HepG2 (cell line): ENCODE data around the gene KRT15. TPM values are rescaled to one million over a fixed set of nuclear protein-coding genes. Genes with fewer than 3 reads are reported as not detected.

Source experiments
- ATAC-seq: fragments of 200-7000 bp; cut with Tn5 transposase; 3 replicates; pipeline ENCODE4 v1.9.1; 2020; ENCODE audit warnings: mild to moderate bottlenecking, moderate library complexity
- BruUV-seq: library from RNA; stranded (reverse); fragments of 400-500 nt; replicated peaks from 2 replicates; lab custom pipeline; 2021; lab: Mats Ljungman, UMichigan
- CTCF ChIA-PET: fragments of 300-600 bp; formaldehyde crosslinking; extraction: SDS; loops from one replicate; lab custom pipeline; 2021; ENCODE audit warnings: low total read pairs, inconsistent platforms, low intra/inter-chr PET ratio; lab: Yijun Ruan, JAX
- POLR2A ChIA-PET: fragments of 350-600 bp; sonication (Branson Sonifier 250); formaldehyde crosslinking; loops from one replicate; lab custom pipeline; 2020; ENCODE audit warnings: antibody characterized with exemption, inconsistent platforms; lab: Yijun Ruan, JAX
- DNase-seq: peaks from one replicate; pipeline ENCODE4 v3.0.0-alpha.2; 2015; ENCODE audit warnings: low spot score
- FAIRE-seq: peaks from 3 replicates; lab custom pipeline; 2011; peaks lifted over from hg19 to GRCh38; lab: Jason Lieb, UNC
- H2AFZ ChIP-seq: one replicate; pipeline ENCODE4 v1.6.1; 2011; ENCODE audit warnings: low read length, inconsistent platforms
- H3K27ac ChIP-seq: fragments of 300-600 bp; 3 replicates; pipeline ENCODE4 v1.8.0; 2011; ENCODE audit warnings: mixed run types, mild to moderate bottlenecking, mixed read lengths, low read length, inconsistent platforms; ENCODE audit not compliant: insufficient read depth; ENCODE audit errors: extremely low read length
- H3K27me3 ChIP-seq, 2 experiments: fragments of 200-600 bp in 1 of 2; 2 replicates in 1 of 2; 3 replicates in 1 of 2; pipeline versions ENCODE4 v1.6.0 to v1.8.0; 2011; ENCODE audit warnings: low read length in 2 of 2, mild to moderate bottlenecking in 2 of 2, moderate library complexity in 2 of 2, inconsistent platforms in 1 of 2; ENCODE audit not compliant: insufficient read depth in 2 of 2, control insufficient read depth in 1 of 2
- H3K36me3 ChIP-seq, 2 experiments: fragments of 200-600 bp in 1 of 2; replicated peaks in 1 of 2; 2 replicates in 1 of 2; 3 replicates in 1 of 2; pipeline versions ENCODE4 v1.5.1 to v1.8.0; 2011; ENCODE audit warnings: low read length in 2 of 2, inconsistent platforms in 1 of 2; ENCODE audit not compliant: insufficient read depth in 2 of 2, control insufficient read depth in 1 of 2
- H3K4me1 ChIP-seq: 2 replicates; pipeline ENCODE4 v1.5.1; 2012; ENCODE audit warnings: low read length, inconsistent platforms; ENCODE audit not compliant: insufficient read depth
- H3K4me2 ChIP-seq: 2 replicates; pipeline ENCODE4 v1.6.0; 2011; ENCODE audit warnings: low read depth, low read length, inconsistent platforms
- H3K4me3 ChIP-seq, 3 experiments: fragments of 200-600 bp in 1 of 3; sonication (generic), shearing (Covaris generic) in 1 of 3; replicated peaks in 1 of 3; 2 replicates each; pipeline ENCODE4 v1.5.1; 2011 to 2016; ENCODE audit warnings: low read length in 3 of 3, inconsistent platforms in 2 of 3, low read depth in 2 of 3, mild to moderate bottlenecking in 2 of 3, control low read depth in 1 of 3, mixed read lengths in 1 of 3; ENCODE audit not compliant: insufficient read depth in 1 of 3
- H3K79me2 ChIP-seq: one replicate; pipeline ENCODE4 v1.6.1; 2011; ENCODE audit warnings: low read length, inconsistent platforms; ENCODE audit not compliant: insufficient read depth
- H3K9ac ChIP-seq: 2 replicates; pipeline ENCODE4 v1.6.0; 2011; ENCODE audit warnings: mild to moderate bottlenecking, low read depth, low read length, inconsistent platforms; ENCODE audit not compliant: insufficient read depth
- H3K9me3 ChIP-seq: 2 replicates; pipeline ENCODE4 v1.5.1; 2012; ENCODE audit warnings: mild to moderate bottlenecking, low read length
- H4K20me1 ChIP-seq: 2 replicates; pipeline ENCODE4 v1.6.0; 2011; ENCODE audit warnings: inconsistent platforms, mild to moderate bottlenecking, low read length, moderate library complexity; ENCODE audit not compliant: insufficient read depth
- CHCHD3 ChIP-seq: sonication (generic); formaldehyde crosslinking; IDR thresholded peaks from 2 replicates; pipeline ENCODE4 v1.8.0; 2022; ENCODE audit warnings: mild to moderate bottlenecking, missing genetic modification reagents, moderate library complexity
- FOSL2 ChIP-seq: sonication (generic); formaldehyde crosslinking; IDR thresholded peaks from 2 replicates; pipeline ENCODE4 v1.4.0; 2020; ENCODE audit warnings: missing genetic modification reagents
- HNRNPL ChIP-seq: fragments of 200-400 bp; formaldehyde crosslinking; IDR thresholded peaks from 2 replicates; pipeline ENCODE4 v1.6.1; 2017; ENCODE audit warnings: mild to moderate bottlenecking, low read depth, low read length
- MXD1 ChIP-seq: sonication (generic); formaldehyde crosslinking; IDR thresholded peaks from 2 replicates; pipeline ENCODE4 v1.4.0; 2020; ENCODE audit warnings: mild to moderate bottlenecking, missing genetic modification reagents
- NFAT5 ChIP-seq: sonication (generic); formaldehyde crosslinking; IDR thresholded peaks from 2 replicates; pipeline ENCODE4 v1.4.0; 2020; ENCODE audit warnings: missing genetic modification reagents
- POGZ ChIP-seq: sonication (generic); formaldehyde crosslinking; IDR thresholded peaks from 2 replicates; pipeline ENCODE4 v1.4.0; 2020; ENCODE audit warnings: mild to moderate bottlenecking, missing genetic modification reagents
- SALL2 ChIP-seq: sonication (generic); formaldehyde crosslinking; IDR thresholded peaks from 2 replicates; pipeline ENCODE4 v1.8.1; 2023; ENCODE audit warnings: mild to moderate bottlenecking, missing genetic modification reagents, inconsistent platforms
- TAF1 ChIP-seq: sonication (generic); formaldehyde crosslinking; IDR thresholded peaks from 2 replicates; pipeline ENCODE4 v1.4.0; 2020; ENCODE audit warnings: missing genetic modification reagents
- ZFP37 ChIP-seq: sonication (generic); formaldehyde crosslinking; IDR thresholded peaks from 2 replicates; pipeline ENCODE4 v1.4.0; 2020; ENCODE audit warnings: missing genetic modification reagents, borderline replicate concordance
- ZFP82 ChIP-seq: sonication (generic); formaldehyde crosslinking; IDR thresholded peaks from 2 replicates; pipeline ENCODE4 v1.5.1; 2020; ENCODE audit warnings: mild to moderate bottlenecking, missing genetic modification reagents, borderline replicate concordance
- ZMYM3 ChIP-seq: sonication (generic); formaldehyde crosslinking; IDR thresholded peaks from 2 replicates; pipeline ENCODE4 v1.5.1; 2020; ENCODE audit warnings: mild to moderate bottlenecking, missing genetic modification reagents
- ZNF569 ChIP-seq: sonication (generic); formaldehyde crosslinking; IDR thresholded peaks from 2 replicates; pipeline ENCODE4 v1.5.0; 2020; ENCODE audit warnings: mild to moderate bottlenecking, missing genetic modification reagents, moderate library complexity, borderline replicate concordance
- ZNF629 ChIP-seq: sonication (generic); formaldehyde crosslinking; conservative IDR thresholded peaks from 2 replicates; pipeline ENCODE4 v1.5.0; 2020; ENCODE audit warnings: missing genetic modification reagents
- WGBS: methylation state at CpG from one replicate; pipeline ENCODE4 v1.1.6; 2017; ENCODE audit warnings: low lambda C conversion rate; 5-methylcytosine and 5-hydroxymethylcytosine counted together
- in situ Hi-C: cut with HindIII; loops from 2 replicates; pipeline ENCODE4 v1.10.0; 2017; ENCODE audit warnings: low pct_unique_long_range_greater_than_20kb; ENCODE audit not compliant: extremely low pct_ligation_motif_present
- intact Hi-C: fragments of 100-400 bp; cut with micrococcal nuclease; formaldehyde crosslinking; loops from one replicate; pipeline ENCODE4 v1.10.0; 2022; ENCODE audit not compliant: unreplicated experiment
- polyA plus RNA-seq, 8 experiments: library from polyadenylated mRNA; depleted of rRNA in 3 of 8; stranded (reverse) in 7 of 8; unstranded in 1 of 8; fragments of >200 nt; fragmentation: Illumina TruSeq in 4 of 8; extraction: Trizol in 4 of 8; gene quantifications; 2 replicates each; pipeline versions ENCODE4 v1.2.1 to v1.2.3, GENCODE V29; 2011 to 2016; ENCODE audit warnings: low read depth in 4 of 8, missing spikeins in 1 of 8, mixed read lengths in 1 of 8; ENCODE audit not compliant: insufficient read depth in 1 of 8
- total RNA-seq, 5 experiments: library from RNA; depleted of rRNA; stranded (reverse); fragments of >200 nt; fragmentation: Illumina TruSeq; extraction: Trizol; gene quantifications; 2 replicates each; pipeline ENCODE4 v1.2.3, GENCODE V29; 2016; ENCODE audit warnings: low read depth in 1 of 5

The KRT15 gene
- total and polyA plus RNA-seq, 2 of the 13 experiments (the other 11 are each of a cell fraction or from before 2014, with no cell fraction given): 0.46 to 0.63 TPM

- TF ChIP-seq SALL2 (CRISPR knock-in tag): peak; percentile 49; the same call in 1 of the 2 replicates
Observed at GRCh38 chr17:41548844-41549595, 30.3 kb upstream of the KRT15 start (continued).

GRCh38 chr17:41547921-41548843 is 29.5 kb upstream of the KRT15 start:
- Histone ChIP-seq H3K79me2 (no peaks in the 10 kb centered on the region), H3K27me3 (peaks cover 4 to 23% of the 10 kb centered on the region in 2 experiments; a peak in 4 of 5 replicates), H4K20me1 (no peaks in the 10 kb centered on the region), H3K27ac (no peak overlapping the region), H2AFZ (peak overlapping the region; percentile 49), H3K4me3 (peak overlapping the region in 2 of 3 experiments; percentile 18 to 67; a peak in 2 of 6 replicates), H3K4me1 (peaks cover 48% of the 10 kb centered on the region), H3K9ac (no peak overlapping the region), H3K36me3 (no peaks in the 10 kb centered on the region), H3K9me3 (no peaks in the 10 kb centered on the region), H3K4me2 (peak overlapping the region; percentile 93)
- FAIRE-seq (no peak), ATAC-seq (peak; percentile 26), DNase-seq (no peak)
- intact Hi-C loops: no loop called here
- WGBS: 24% methylated on average over 15 of the region's 23 CpGs
- ChIA-PET POLR2A (interaction anchor here (1.0 to 3.3 kb wide), 6 partner anchors 11 to 729 kb away, joined by 3 to 26 read pairs (median 4); partner anchors contain the start of genes EIF1 and KRT19), CTCF (interaction anchor here (1.1 to 6.3 kb wide), 9 partner anchors 20 to 745 kb away, joined by 4 to 84 read pairs (median 21); partner anchors contain the start of gene KRT19)
- in situ Hi-C loops: loop anchor here (5.0 kb wide), 2 partner anchors 61 to 114 kb away; partner anchors contain the start of gene KRT36
- no TSS peak for BruUV-seq
- TF ChIP-seq ZNF569: no peak
- TF ChIP-seq ZNF629 (CRISPR knock-in tag): peak; percentile 97
- TF ChIP-seq FOSL2 (CRISPR knock-in tag): peak; percentile 70
- 0 out of 2 replicates have a peak, but pooled peaks have one; percentile 23 for TF ChIP-seq NFAT5 (CRISPR knock-in tag)
- 0 out of 2 replicates have a peak, but pooled peaks have one; percentile 42 for TF ChIP-seq CHCHD3 (CRISPR knock-in tag)
- TF ChIP-seq TAF1 (CRISPR knock-in tag): no peak; the same call in 1 of the 2 replicates
- 0 out of 2 replicates have a peak, but pooled peaks have one; percentile 11 for TF ChIP-seq POGZ (CRISPR knock-in tag)
- TF ChIP-seq ZFP82 (CRISPR knock-in tag): no peak
- TF ChIP-seq ZMYM3 (CRISPR knock-in tag): peak; percentile 83
- 0 out of 2 replicates have a peak, but pooled peaks have one; percentile 31 for TF ChIP-seq HNRNPL
- TF ChIP-seq MXD1: peak; percentile 61; the same call in 1 of the 2 replicates
- TF ChIP-seq ZFP37: no peak
